GM23338 (cell line): ENCODE measurements around the gene CCDC30. TPM values are rescaled to one million over a fixed set of nuclear protein-coding genes. Genes with fewer than 3 reads are reported as not detected.
A peak's percentile ranks its signal among the peaks of the same experiment; 100 is the strongest.

Source experiments
- ATAC-seq: fragments of 200-7000 bp; cut with Tn5 transposase; 3 replicates; pipeline ENCODE4 v1.9.1; 2020
- DNase-seq: peaks from one replicate; pipeline ENCODE4 v3.0.0-alpha.2; 2015; ENCODE audit warnings: low spot score
- H2AFZ ChIP-seq: fragments of 200-600 bp; sonication (generic); 2 replicates; pipeline ENCODE4 v1.8.0; 2016; ENCODE audit warnings: antibody characterized with exemption, mild to moderate bottlenecking, moderate library complexity
- H3F3A ChIP-seq: fragments of 200-600 bp; sonication (generic); replicated peaks from 2 replicates; pipeline ENCODE4 v1.8.0; 2017; ENCODE audit warnings: antibody characterized with exemption, mixed run types, low read depth
- H3K27ac ChIP-seq: fragments of 200-600 bp; sonication (generic); 2 replicates; pipeline ENCODE4 v1.6.1; 2016; ENCODE audit warnings: low read depth
- H3K27me3 ChIP-seq: fragments of 200-600 bp; sonication (generic); 2 replicates; pipeline ENCODE4 v1.8.0; 2016; ENCODE audit warnings: mild to moderate bottlenecking, mixed run types, moderate library complexity; ENCODE audit not compliant: insufficient read depth
- H3K36me3 ChIP-seq: fragments of 200-600 bp; sonication (generic); 2 replicates; pipeline ENCODE4 v1.8.0; 2016; ENCODE audit warnings: mild to moderate bottlenecking; ENCODE audit not compliant: insufficient read depth
- H3K4me1 ChIP-seq: fragments of 200-600 bp; sonication (generic); 2 replicates; pipeline ENCODE4 v1.8.0; 2016; ENCODE audit warnings: mild to moderate bottlenecking, moderate library complexity; ENCODE audit not compliant: insufficient read depth
- H3K4me2 ChIP-seq: fragments of 200-600 bp; sonication (generic); 2 replicates; pipeline ENCODE4 v1.7.1; 2017; ENCODE audit warnings: mixed run types
- H3K4me3 ChIP-seq: fragments of 200-600 bp; sonication (generic); 2 replicates; pipeline ENCODE4 v1.6.1; 2016; ENCODE audit warnings: mixed run types
- H3K79me2 ChIP-seq: fragments of 200-600 bp; sonication (generic); replicated peaks from 2 replicates; pipeline ENCODE4 v1.8.0; 2017; ENCODE audit warnings: mild to moderate bottlenecking; ENCODE audit not compliant: insufficient read depth
- H3K9me2 ChIP-seq: fragments of 200-600 bp; sonication (generic); 2 replicates; pipeline ENCODE4 v1.8.0; 2017; ENCODE audit not compliant: insufficient read depth
- H4K20me1 ChIP-seq: fragments of 200-600 bp; sonication (generic); replicated peaks from 2 replicates; pipeline ENCODE4 v1.8.0; 2017; ENCODE audit warnings: mild to moderate bottlenecking; ENCODE audit not compliant: insufficient read depth
- H3K27ac Mint-ChIP-seq: 2 replicates; pipeline ENCODE4 v1.8.0; 2020; ENCODE audit warnings: inconsistent platforms, mild to moderate bottlenecking, moderate library complexity, mixed read lengths
- H3K27me3 Mint-ChIP-seq: 3 replicates; pipeline ENCODE4 v1.8.0; 2022; ENCODE audit warnings: low read depth, mild to moderate bottlenecking, moderate library complexity, mixed read lengths, inconsistent platforms; ENCODE audit not compliant: insufficient read depth, poor library complexity
- H3K36me3 Mint-ChIP-seq: 3 replicates; pipeline ENCODE4 v1.8.0; 2021; ENCODE audit warnings: low read depth, mild to moderate bottlenecking, inconsistent platforms, moderate library complexity, mixed read lengths
- H3K4me1 Mint-ChIP-seq: 3 replicates; pipeline ENCODE4 v1.8.0; 2020; ENCODE audit warnings: mild to moderate bottlenecking, inconsistent platforms, mixed read lengths
- H3K4me3 Mint-ChIP-seq: 3 replicates; pipeline ENCODE4 v1.8.0; 2021; ENCODE audit warnings: moderate library complexity, mild to moderate bottlenecking, inconsistent platforms, mixed read lengths
- H3K9me3 Mint-ChIP-seq: 3 replicates; pipeline ENCODE4 v1.8.0; 2020; ENCODE audit warnings: moderate library complexity, mild to moderate bottlenecking, inconsistent platforms, mixed read lengths
- CREB1 ChIP-seq: fragments of 250-450 bp; sonication (Bioruptor Pico); IDR thresholded peaks from 2 replicates; pipeline ENCODE4 v1.5.0; 2020; ENCODE audit warnings: low read depth, mild to moderate bottlenecking, moderate library complexity
- EZH2phosphoT487 ChIP-seq: fragments of 200-600 bp; sonication (generic); IDR thresholded peaks from one replicate; pipeline ENCODE4 v1.8.1; 2018; ENCODE audit warnings: antibody characterized with exemption; ENCODE audit not compliant: unreplicated experiment
- JUNB ChIP-seq: IDR thresholded peaks from one replicate; pipeline ENCODE4 v1.6.1; 2016; ENCODE audit warnings: antibody characterized with exemption; ENCODE audit not compliant: unreplicated experiment
- ZNF114 ChIP-seq: fragments of 250-450 bp; sonication (Bioruptor Pico); IDR thresholded peaks from 2 replicates; pipeline ENCODE4 v1.5.0; 2020; ENCODE audit warnings: mild to moderate bottlenecking, moderate library complexity
- ZNF331 ChIP-seq: fragments of 250-450 bp; sonication (Bioruptor Pico); IDR thresholded peaks from 2 replicates; pipeline ENCODE4 v1.5.0; 2020; ENCODE audit warnings: low read depth, mild to moderate bottlenecking, moderate library complexity
- long read RNA-seq: library from polyadenylated mRNA; unstranded; transcript quantifications from one replicate; pipeline ENCODE4 v2.0.0, GENCODE V29; 2020; ENCODE audit not compliant: unreplicated experiment
- polyA plus RNA-seq: library from polyadenylated mRNA; unstranded; fragments of >200 nt; fragmentation: Nextera tagmentation; extraction: Ambion mirVana; gene quantifications from 2 replicates; pipeline ENCODE4 v1.2.1, GENCODE V29; 2016
- total RNA-seq: library from RNA; depleted of rRNA; stranded (reverse); fragments of >200 nt; shearing (Covaris generic); gene quantifications from 2 replicates; pipeline ENCODE4 v1.2.3, GENCODE V29; 2014; rRNA removed
- TF ChIP-seq, protein P1 (sequence below): IDR thresholded peaks from 2 replicates; pipeline ENCODE4 v1.6.1; 2016; ENCODE audit warnings: antibody characterized with exemption
- TF ChIP-seq, protein P2 (sequence below): fragments of 250-450 bp; sonication (Bioruptor Pico); IDR thresholded peaks from 2 replicates; pipeline ENCODE4 v1.5.0; 2020; ENCODE audit warnings: mild to moderate bottlenecking, moderate library complexity
- TF ChIP-seq, protein P3 (sequence below), 2 experiments: fragments of 200-600 bp in 1 of 2; sonication (generic) in 1 of 2; conservative IDR thresholded peaks; 2 replicates each; pipeline versions ENCODE4 v1.5.1 to v1.6.1; 2016 to 2017; ENCODE audit warnings: antibody characterized with exemption in 2 of 2, low read depth in 2 of 2, mild to moderate bottlenecking in 2 of 2, moderate library complexity in 1 of 2

CCDC30 gene
- total RNA-seq (0.23 and 0.56 TPM in 2 replicates), polyA plus RNA-seq (1.8 and 2.0 TPM in 2 replicates)
- long read RNA-seq = 0 reads

DNA sequence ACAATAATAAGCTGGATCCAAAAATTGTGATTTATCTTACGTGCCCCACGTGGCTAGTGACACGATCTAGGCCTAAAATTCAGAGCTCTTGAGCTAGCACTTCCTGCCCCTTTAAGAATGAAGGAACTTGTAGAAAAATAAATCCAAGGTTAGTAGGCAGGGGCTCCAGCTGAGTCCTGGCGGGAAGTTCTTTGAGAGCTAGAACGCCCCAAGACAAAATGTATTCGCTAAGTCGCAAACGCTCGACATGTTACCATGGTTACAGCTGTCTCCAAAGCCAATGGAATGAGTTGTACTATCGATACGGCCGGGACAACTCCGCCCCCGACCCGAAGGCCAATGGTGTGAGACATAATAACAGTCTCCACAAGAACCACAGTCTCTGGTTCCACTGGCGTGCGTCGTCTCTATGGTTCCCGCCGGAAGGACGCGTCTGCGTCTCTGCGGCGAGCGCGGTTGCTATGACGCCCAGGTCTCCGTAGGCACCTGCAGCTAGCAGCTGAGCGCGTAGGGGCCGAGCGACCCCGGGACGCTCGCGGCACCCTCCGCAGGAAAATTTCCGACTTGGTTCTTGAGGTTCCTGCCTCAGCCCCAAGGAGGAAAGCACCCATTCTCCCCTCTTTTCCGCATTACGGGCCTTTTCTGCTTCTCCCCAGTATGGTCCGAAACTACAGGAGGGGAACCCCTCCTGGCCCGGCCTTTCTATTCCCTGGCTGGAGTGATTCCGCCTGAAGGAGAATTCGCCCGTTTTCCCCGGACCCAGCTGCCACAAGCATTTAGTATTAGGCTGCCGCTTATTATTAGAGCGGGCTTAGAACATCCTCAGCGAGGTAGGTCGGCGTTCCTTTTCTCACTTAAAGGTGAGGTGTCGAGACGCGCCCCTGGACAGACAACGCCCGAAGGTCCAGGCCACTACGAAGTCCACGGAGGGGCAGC is at the start of gene CCDC30:
TSS of gene CCDC30 (plus strand) at position 459 of the 936 bp plus-strand sequence. CDS start 17,266 bp downstream, outside the sequence.
- Histone ChIP-seq H3K9me2 (no peaks in the 10 kb centered on the region), H2AFZ (peak within 1 kb of the TSS; percentile 93), H3K79me2 (peaks cover 8% of the 10 kb centered on the region; the same call in 1 of the 2 replicates), H3K27ac (peak within 1 kb of the TSS; percentile 22; the same call in 1 of the 2 replicates), H3K4me2 (peak within 1 kb of the TSS; percentile 94), H4K20me1 (no peaks in the 10 kb centered on the region), H3K36me3 (no peaks in the 10 kb centered on the region; the same call in 1 of the 2 replicates), H3K27me3 (peaks cover 7% of the 10 kb centered on the region; the same call in 1 of the 2 replicates), H3F3A (no peaks in the 10 kb centered on the region), H3K4me1 (peaks cover 8% of the 10 kb centered on the region), H3K4me3 (peak within 1 kb of the TSS; percentile 64)
- TF ChIP-seq, protein P1, sequence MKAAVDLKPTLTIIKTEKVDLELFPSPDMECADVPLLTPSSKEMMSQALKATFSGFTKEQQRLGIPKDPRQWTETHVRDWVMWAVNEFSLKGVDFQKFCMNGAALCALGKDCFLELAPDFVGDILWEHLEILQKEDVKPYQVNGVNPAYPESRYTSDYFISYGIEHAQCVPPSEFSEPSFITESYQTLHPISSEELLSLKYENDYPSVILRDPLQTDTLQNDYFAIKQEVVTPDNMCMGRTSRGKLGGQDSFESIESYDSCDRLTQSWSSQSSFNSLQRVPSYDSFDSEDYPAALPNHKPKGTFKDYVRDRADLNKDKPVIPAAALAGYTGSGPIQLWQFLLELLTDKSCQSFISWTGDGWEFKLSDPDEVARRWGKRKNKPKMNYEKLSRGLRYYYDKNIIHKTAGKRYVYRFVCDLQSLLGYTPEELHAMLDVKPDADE = peak; percentile 33; the same call in 1 of the 2 replicates
- TF ChIP-seq ZNF331 (no peak), CREB1 (peak; percentile 61)
- Mint-ChIP-seq H3K27ac (peak within 1 kb of the TSS; percentile 89), H3K4me1 (peaks cover 12% of the 10 kb centered on the region), H3K36me3 (peaks cover 17% of the 10 kb centered on the region), H3K27me3 (no peaks in the 10 kb centered on the region), H3K9me3 (no peaks in the 10 kb centered on the region), H3K4me3 (peak within 1 kb of the TSS; percentile 90)
- ATAC-seq = peak; percentile 99
- DNase-seq = peak; percentile 99

DNA sequence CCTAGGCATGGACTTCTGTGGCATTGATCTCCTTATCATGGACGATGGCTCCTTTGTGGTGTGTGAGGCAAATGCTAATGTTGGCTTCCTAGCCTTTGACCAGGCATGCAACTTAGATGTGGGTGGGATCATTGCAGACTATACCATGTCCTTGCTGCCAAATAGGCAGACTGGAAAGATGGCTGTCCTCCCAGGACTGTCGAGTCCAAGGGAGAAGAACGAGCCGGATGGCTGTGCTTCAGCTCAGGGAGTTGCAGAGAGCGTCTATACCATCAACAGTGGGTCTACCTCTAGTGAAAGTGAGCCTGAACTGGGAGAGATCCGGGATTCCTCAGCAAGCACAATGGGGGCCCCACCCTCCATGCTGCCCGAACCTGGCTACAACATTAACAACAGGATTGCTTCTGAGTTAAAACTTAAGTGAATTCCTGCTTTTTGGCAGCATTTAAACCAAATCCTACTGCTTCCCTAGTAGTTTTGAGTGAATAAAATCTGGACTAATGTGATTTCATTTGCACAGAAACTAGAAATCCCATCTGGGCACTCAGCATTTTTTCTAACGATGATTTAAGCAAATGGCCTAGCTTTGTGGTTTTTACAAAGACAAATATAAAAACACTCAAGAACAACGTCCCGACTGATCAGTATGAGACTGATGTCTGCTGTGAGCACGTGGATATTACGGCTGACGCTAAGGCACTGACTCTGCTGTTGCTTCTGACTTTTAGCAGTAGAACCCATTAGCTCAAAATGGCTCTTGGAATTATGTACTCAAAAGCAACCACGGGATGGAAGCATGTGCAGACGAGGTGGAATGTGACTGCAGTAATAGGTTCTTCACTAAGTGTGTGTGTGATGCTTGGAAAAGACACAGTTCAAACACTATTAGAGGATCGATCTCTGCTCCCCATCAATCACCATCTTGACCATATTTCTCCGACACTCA is 48.3 kb upstream of the CCDC30 start:
- H3K27ac Mint-ChIP-seq = no peak overlapping the region
- peaks cover 29% of the 10 kb centered on the region for H3K4me1 Mint-ChIP-seq
- Histone ChIP-seq H3K79me2 (no peaks in the 10 kb centered on the region), H3F3A (no peaks in the 10 kb centered on the region), H2AFZ (no peak overlapping the region), H3K27ac (no peak overlapping the region), H3K4me1 (peaks cover 25% of the 10 kb centered on the region), H4K20me1 (no peaks in the 10 kb centered on the region), H3K9me2 (no peaks in the 10 kb centered on the region), H3K4me2 (no peak overlapping the region), H3K4me3 (no peak overlapping the region), H3K36me3 (no peaks in the 10 kb centered on the region), H3K27me3 (no peaks in the 10 kb centered on the region)
- ATAC-seq (no peak), DNase-seq (no peak)
- H3K36me3 Mint-ChIP-seq = no peaks in the 10 kb centered on the region; the same call in 2 of the 3 replicates
- H3K4me3 Mint-ChIP-seq = no peak overlapping the region
- H3K27me3 Mint-ChIP-seq = peaks cover 4% of the 10 kb centered on the region
- H3K9me3 Mint-ChIP-seq = no peaks in the 10 kb centered on the region
- TF ChIP-seq, protein P2, sequence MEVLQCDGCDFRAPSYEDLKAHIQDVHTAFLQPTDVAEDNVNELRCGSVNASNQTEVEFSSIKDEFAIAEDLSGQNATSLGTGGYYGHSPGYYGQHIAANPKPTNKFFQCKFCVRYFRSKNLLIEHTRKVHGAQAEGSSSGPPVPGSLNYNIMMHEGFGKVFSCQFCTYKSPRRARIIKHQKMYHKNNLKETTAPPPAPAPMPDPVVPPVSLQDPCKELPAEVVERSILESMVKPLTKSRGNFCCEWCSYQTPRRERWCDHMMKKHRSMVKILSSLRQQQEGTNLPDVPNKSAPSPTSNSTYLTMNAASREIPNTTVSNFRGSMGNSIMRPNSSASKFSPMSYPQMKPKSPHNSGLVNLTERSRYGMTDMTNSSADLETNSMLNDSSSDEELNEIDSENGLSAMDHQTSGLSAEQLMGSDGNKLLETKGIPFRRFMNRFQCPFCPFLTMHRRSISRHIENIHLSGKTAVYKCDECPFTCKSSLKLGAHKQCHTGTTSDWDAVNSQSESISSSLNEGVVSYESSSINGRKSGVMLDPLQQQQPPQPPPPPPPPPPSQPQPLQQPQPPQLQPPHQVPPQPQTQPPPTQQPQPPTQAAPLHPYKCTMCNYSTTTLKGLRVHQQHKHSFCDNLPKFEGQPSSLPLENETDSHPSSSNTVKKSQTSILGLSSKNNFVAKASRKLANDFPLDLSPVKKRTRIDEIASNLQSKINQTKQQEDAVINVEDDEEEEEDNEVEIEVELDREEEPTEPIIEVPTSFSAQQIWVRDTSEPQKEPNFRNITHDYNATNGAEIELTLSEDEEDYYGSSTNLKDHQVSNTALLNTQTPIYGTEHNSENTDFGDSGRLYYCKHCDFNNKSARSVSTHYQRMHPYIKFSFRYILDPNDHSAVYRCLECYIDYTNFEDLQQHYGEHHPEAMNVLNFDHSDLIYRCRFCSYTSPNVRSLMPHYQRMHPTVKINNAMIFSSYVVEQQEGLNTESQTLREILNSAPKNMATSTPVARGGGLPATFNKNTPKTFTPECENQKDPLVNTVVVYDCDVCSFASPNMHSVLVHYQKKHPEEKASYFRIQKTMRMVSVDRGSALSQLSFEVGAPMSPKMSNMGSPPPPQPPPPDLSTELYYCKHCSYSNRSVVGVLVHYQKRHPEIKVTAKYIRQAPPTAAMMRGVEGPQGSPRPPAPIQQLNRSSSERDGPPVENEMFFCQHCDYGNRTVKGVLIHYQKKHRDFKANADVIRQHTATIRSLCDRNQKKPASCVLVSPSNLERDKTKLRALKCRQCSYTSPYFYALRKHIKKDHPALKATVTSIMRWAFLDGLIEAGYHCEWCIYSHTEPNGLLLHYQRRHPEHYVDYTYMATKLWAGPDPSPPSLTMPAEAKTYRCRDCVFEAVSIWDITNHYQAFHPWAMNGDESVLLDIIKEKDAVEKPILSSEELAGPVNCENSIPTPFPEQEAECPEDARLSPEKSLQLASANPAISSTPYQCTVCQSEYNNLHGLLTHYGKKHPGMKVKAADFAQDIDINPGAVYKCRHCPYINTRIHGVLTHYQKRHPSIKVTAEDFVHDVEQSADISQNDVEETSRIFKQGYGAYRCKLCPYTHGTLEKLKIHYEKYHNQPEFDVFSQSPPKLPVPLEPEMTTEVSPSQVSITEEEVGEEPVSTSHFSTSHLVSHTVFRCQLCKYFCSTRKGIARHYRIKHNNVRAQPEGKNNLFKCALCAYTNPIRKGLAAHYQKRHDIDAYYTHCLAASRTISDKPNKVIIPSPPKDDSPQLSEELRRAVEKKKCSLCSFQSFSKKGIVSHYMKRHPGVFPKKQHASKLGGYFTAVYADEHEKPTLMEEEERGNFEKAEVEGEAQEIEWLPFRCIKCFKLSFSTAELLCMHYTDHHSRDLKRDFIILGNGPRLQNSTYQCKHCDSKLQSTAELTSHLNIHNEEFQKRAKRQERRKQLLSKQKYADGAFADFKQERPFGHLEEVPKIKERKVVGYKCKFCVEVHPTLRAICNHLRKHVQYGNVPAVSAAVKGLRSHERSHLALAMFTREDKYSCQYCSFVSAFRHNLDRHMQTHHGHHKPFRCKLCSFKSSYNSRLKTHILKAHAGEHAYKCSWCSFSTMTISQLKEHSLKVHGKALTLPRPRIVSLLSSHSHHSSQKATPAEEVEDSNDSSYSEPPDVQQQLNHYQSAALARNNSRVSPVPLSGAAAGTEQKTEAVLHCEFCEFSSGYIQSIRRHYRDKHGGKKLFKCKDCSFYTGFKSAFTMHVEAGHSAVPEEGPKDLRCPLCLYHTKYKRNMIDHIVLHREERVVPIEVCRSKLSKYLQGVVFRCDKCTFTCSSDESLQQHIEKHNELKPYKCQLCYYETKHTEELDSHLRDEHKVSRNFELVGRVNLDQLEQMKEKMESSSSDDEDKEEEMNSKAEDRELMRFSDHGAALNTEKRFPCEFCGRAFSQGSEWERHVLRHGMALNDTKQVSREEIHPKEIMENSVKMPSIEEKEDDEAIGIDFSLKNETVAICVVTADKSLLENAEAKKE (CRISPR knock-in tag) = no peak
- TF ChIP-seq ZNF114 (no peak), ZNF331 (no peak), EZH2phosphoT487 (no peak), JUNB (no peak)
- TF ChIP-seq, protein P3, sequence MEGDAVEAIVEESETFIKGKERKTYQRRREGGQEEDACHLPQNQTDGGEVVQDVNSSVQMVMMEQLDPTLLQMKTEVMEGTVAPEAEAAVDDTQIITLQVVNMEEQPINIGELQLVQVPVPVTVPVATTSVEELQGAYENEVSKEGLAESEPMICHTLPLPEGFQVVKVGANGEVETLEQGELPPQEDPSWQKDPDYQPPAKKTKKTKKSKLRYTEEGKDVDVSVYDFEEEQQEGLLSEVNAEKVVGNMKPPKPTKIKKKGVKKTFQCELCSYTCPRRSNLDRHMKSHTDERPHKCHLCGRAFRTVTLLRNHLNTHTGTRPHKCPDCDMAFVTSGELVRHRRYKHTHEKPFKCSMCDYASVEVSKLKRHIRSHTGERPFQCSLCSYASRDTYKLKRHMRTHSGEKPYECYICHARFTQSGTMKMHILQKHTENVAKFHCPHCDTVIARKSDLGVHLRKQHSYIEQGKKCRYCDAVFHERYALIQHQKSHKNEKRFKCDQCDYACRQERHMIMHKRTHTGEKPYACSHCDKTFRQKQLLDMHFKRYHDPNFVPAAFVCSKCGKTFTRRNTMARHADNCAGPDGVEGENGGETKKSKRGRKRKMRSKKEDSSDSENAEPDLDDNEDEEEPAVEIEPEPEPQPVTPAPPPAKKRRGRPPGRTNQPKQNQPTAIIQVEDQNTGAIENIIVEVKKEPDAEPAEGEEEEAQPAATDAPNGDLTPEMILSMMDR (conservative IDR thresholded peaks at IDR 0.05; ENCODE audit: low read depth in 2 of 2) = no peak
